Endodermal cell (in vitro differentiated cells): ENCODE results near the gene DHX58. TPM values are rescaled to one million over a fixed set of nuclear protein-coding genes. Genes with fewer than 3 reads are reported as not detected.

Source experiments
- DNase-seq: peaks from one replicate; pipeline ENCODE4 v3.0.0-alpha.2; 2017
- H3K27ac ChIP-seq: 2 replicates; pipeline ENCODE4 v1.5.1; 2013; ENCODE audit warnings: mild to moderate bottlenecking, low read depth, low read length, moderate library complexity
- H3K27me3 ChIP-seq: 2 replicates; pipeline ENCODE4 v1.6.1; 2013; ENCODE audit warnings: mild to moderate bottlenecking, low read length, moderate library complexity; ENCODE audit not compliant: insufficient read depth, control insufficient read depth, poor library complexity, severe bottlenecking
- H3K36me3 ChIP-seq: 2 replicates; pipeline ENCODE4 v1.7.0; 2013; ENCODE audit warnings: mild to moderate bottlenecking, low read length, moderate library complexity; ENCODE audit not compliant: control insufficient read depth, insufficient read depth
- H3K4me1 ChIP-seq: one replicate; pipeline ENCODE4 v1.7.0; 2013; ENCODE audit warnings: low read length; ENCODE audit not compliant: control insufficient read depth, insufficient read depth
- H3K4me3 ChIP-seq: 2 replicates; pipeline ENCODE4 v1.5.1; 2013; ENCODE audit warnings: mild to moderate bottlenecking, low read length, moderate library complexity
- H3K9ac ChIP-seq: 2 replicates; pipeline ENCODE4 v1.6.1; 2013; ENCODE audit warnings: mild to moderate bottlenecking, low read length, moderate library complexity; ENCODE audit not compliant: poor library complexity, severe bottlenecking; ENCODE audit errors: extremely low read depth
- H3K9me3 ChIP-seq: 2 replicates; pipeline ENCODE4 v1.6.1; 2013; ENCODE audit warnings: mild to moderate bottlenecking, low read length, moderate library complexity; ENCODE audit not compliant: control insufficient read depth
- H3K27ac Mint-ChIP-seq: 2 replicates; pipeline ENCODE4 v1.8.0; 2020; ENCODE audit warnings: mixed read lengths
- H3K27me3 Mint-ChIP-seq: 2 replicates; pipeline ENCODE4 v1.8.0; 2021; ENCODE audit warnings: mild to moderate bottlenecking, mixed read lengths; ENCODE audit not compliant: insufficient read depth
- H3K36me3 Mint-ChIP-seq: 2 replicates; pipeline ENCODE4 v1.8.0; 2020; ENCODE audit warnings: low read depth, mixed read lengths
- H3K4me1 Mint-ChIP-seq: 2 replicates; pipeline ENCODE4 v1.8.0; 2020; ENCODE audit warnings: mixed read lengths
- H3K4me3 Mint-ChIP-seq: 2 replicates; pipeline ENCODE4 v1.8.0; 2020; ENCODE audit warnings: mild to moderate bottlenecking, moderate library complexity, mixed read lengths
- H3K9me3 Mint-ChIP-seq: 2 replicates; pipeline ENCODE4 v1.8.0; 2020; ENCODE audit warnings: mild to moderate bottlenecking, mixed read lengths
- CTCF ChIP-seq: fragments of 200-600 bp; sonication (generic); conservative IDR thresholded peaks from 2 replicates; pipeline ENCODE4 v1.5.0; 2021; ENCODE audit warnings: antibody characterized with exemption, mild to moderate bottlenecking
- WGBS, 2 experiments: methylation state at CpG; one replicate each; pipeline versions ENCODE4 v1.1.5 to v1.1.7; 2013; ENCODE audit warnings: missing lambda C conversion rate in 2 of 2, mixed read lengths in 1 of 2; ENCODE audit not compliant: insufficient coverage in 1 of 2, insufficient read length in 1 of 2; 5-methylcytosine and 5-hydroxymethylcytosine counted together
- total RNA-seq, 2 donors: library from RNA; stranded (reverse); fragmentation: NEBNext Ultra II Directional in 1 of 2; extraction: Animal tissue kit (Norgen Biotek cat#: 25700) in 1 of 2; gene quantifications; 2 replicates in 1 of 2; 3 replicates in 1 of 2; pipeline ENCODE4 v1.2.1, GENCODE V29; 2021

DHX58 gene
- total RNA-seq, 2 donors from 2014 or later = 0.38 to 0.48 TPM

- no peaks in the 10 kb centered on the region for H3K4me1 Mint-ChIP-seq
- H3K27me3 Mint-ChIP-seq = peaks cover 35% of the 10 kb centered on the region
- H3K27ac Mint-ChIP-seq = no peak overlapping the region
- H3K4me3 Mint-ChIP-seq = no peak overlapping the region
- H3K9me3 ChIP-seq = no peaks in the 10 kb centered on the region
- H3K27me3 ChIP-seq = peaks cover 28% of the 10 kb centered on the region
- no peaks in the 10 kb centered on the region for H3K36me3 ChIP-seq
- no peaks in the 10 kb centered on the region for H3K9me3 Mint-ChIP-seq
- no peak for TF ChIP-seq CTCF
- no peak for DNase-seq
- H3K4me3 ChIP-seq = no peak overlapping the region
- H3K9ac ChIP-seq = no peak overlapping the region
- no peak overlapping the region for H3K27ac ChIP-seq
- H3K36me3 Mint-ChIP-seq = no peaks in the 10 kb centered on the region
- WGBS, 2 experiments = 87 to 93% methylated on average over 9 to 11 of the region's 11 CpGs
- H3K4me1 ChIP-seq = no peaks in the 10 kb centered on the region
Observed at GRCh38 chr17:42103221-42103954, 9.1 kb downstream of the DHX58 start.

- Histone ChIP-seq H3K4me1 (peaks cover 6% of the 10 kb centered on the region), H3K4me3 (no peak overlapping the region), H3K9me3 (no peaks in the 10 kb centered on the region), H3K27me3 (peaks cover 37% of the 10 kb centered on the region), H3K27ac (no peak overlapping the region), H3K9ac (no peak overlapping the region), H3K36me3 (no peaks in the 10 kb centered on the region)
- Mint-ChIP-seq H3K4me1 (peaks cover 7% of the 10 kb centered on the region), H3K4me3 (no peak overlapping the region), H3K9me3 (no peaks in the 10 kb centered on the region), H3K27me3 (peaks cover 45% of the 10 kb centered on the region), H3K36me3 (no peaks in the 10 kb centered on the region), H3K27ac (no peak overlapping the region)
- peak; percentile 96 for TF ChIP-seq CTCF
- 39 to 44% methylated on average over 10 to 14 of the region's 14 CpGs for WGBS, 2 experiments
- peak; percentile 99 for DNase-seq
Observed at GRCh38 chr17:42101513-42102292, 10.8 kb downstream of the DHX58 start.

- no peak overlapping the region for H3K27ac ChIP-seq
Observed at GRCh38 chr17:42098730-42099399, 13.6 kb downstream of the DHX58 start.

More at GRCh38 chr17:42098730-42099399, 13.6 kb downstream of the DHX58 start:
- Mint-ChIP-seq H3K9me3 (no peaks in the 10 kb centered on the region), H3K27ac (no peak overlapping the region), H3K4me1 (peaks cover 12% of the 10 kb centered on the region), H3K27me3 (peaks cover 42% of the 10 kb centered on the region), H3K4me3 (no peak overlapping the region), H3K36me3 (no peaks in the 10 kb centered on the region)
- H3K4me3 ChIP-seq = no peak overlapping the region
- peaks cover 6% of the 10 kb centered on the region for H3K4me1 ChIP-seq
- peaks cover 47% of the 10 kb centered on the region for H3K27me3 ChIP-seq
- H3K9me3 ChIP-seq = no peaks in the 10 kb centered on the region
- WGBS, 2 experiments = 53 to 54% methylated on average over 12 to 14 of the region's 14 CpGs
- H3K36me3 ChIP-seq = no peaks in the 10 kb centered on the region
- DNase-seq = peak; percentile 76
- TF ChIP-seq CTCF = no peak
- no peak overlapping the region for H3K9ac ChIP-seq
